Kidney epithelial cell (primary cell): Measurements from ENCODE around the gene SMYD1. TPM values are rescaled to one million over a fixed set of nuclear protein-coding genes. Genes with fewer than 3 reads are reported as not detected.

Experiments
- DNase-seq: peaks from one replicate; pipeline ENCODE4 v3.0.0-alpha.2; 2010; ENCODE audit warnings: low read depth
- H3K27me3 ChIP-seq: 2 replicates; pipeline ENCODE4 v1.6.0; 2011; ENCODE audit warnings: low read length; ENCODE audit not compliant: control insufficient read depth, insufficient read depth
- H3K36me3 ChIP-seq: 2 replicates; pipeline ENCODE4 v1.5.1; 2011; ENCODE audit warnings: low read length; ENCODE audit not compliant: control insufficient read depth, insufficient read depth
- H3K4me3 ChIP-seq: 2 replicates; pipeline ENCODE4 v1.5.1; 2011; ENCODE audit warnings: low read depth, mild to moderate bottlenecking, control low read depth, low read length
- CTCF ChIP-seq: IDR thresholded peaks from 2 replicates; pipeline ENCODE4 v1.5.1; 2011; ENCODE audit warnings: mild to moderate bottlenecking, moderate library complexity, low read length, control low read depth, inconsistent platforms; ENCODE audit not compliant: insufficient read depth, poor library complexity, severe bottlenecking
- total RNA-seq: library from RNA; depleted of rRNA; stranded (reverse); fragments of >200 nt; gene quantifications from 2 replicates; pipeline ENCODE4 v1.2.3, GENCODE V29; 2015

SMYD1 gene
- total RNA-seq, 1 donor from 2014 or later = not detected

GRCh38 chr2:88131201-88131998 is 63.8 kb downstream of the SMYD1 start:
- no peak overlapping the region for H3K4me3 ChIP-seq
- H3K36me3 ChIP-seq = no peaks in the 10 kb centered on the region
- no peak for DNase-seq
- no peak for TF ChIP-seq CTCF
- no peaks in the 10 kb centered on the region for H3K27me3 ChIP-seq

GRCh38 chr2:88131999-88132368 is 64.4 kb downstream of the SMYD1 start:
- no peak for DNase-seq
- Histone ChIP-seq H3K27me3 (no peaks in the 10 kb centered on the region), H3K4me3 (no peak overlapping the region), H3K36me3 (no peaks in the 10 kb centered on the region)
- no peak for TF ChIP-seq CTCF

- no peak for TF ChIP-seq CTCF
- Histone ChIP-seq H3K36me3 (no peaks in the 10 kb centered on the region), H3K4me3 (no peak overlapping the region), H3K27me3 (no peaks in the 10 kb centered on the region)
- DNase-seq = no peak
These were observed 66.2 kb downstream of the SMYD1 start for GRCh38 chr2:88133875-88134274.

GRCh38 chr2:88136817-88137216 is 69.2 kb downstream of the SMYD1 start:
- TF ChIP-seq CTCF = no peak
- Histone ChIP-seq H3K27me3 (no peaks in the 10 kb centered on the region), H3K36me3 (no peaks in the 10 kb centered on the region), H3K4me3 (no peak overlapping the region)
- DNase-seq = no peak

- no peaks in the 10 kb centered on the region for H3K27me3 ChIP-seq
- DNase-seq = no peak
- no peak for TF ChIP-seq CTCF
- no peak overlapping the region for H3K4me3 ChIP-seq
- H3K36me3 ChIP-seq = no peaks in the 10 kb centered on the region
These were observed 70.2 kb downstream of the SMYD1 start for GRCh38 chr2:88137833-88138232.

GRCh38 chr2:88139203-88139702 is 71.6 kb downstream of the SMYD1 start:
- DNase-seq = no peak
- H3K27me3 ChIP-seq = peaks cover 2% of the 10 kb centered on the region
- H3K4me3 ChIP-seq = no peak overlapping the region
- no peaks in the 10 kb centered on the region for H3K36me3 ChIP-seq
- TF ChIP-seq CTCF = no peak
